ENCODE results near the gene GNMT.

GNMT gene

GRCh38 chr6:42960243-42961019 is at the start of gene GNMT:
Gene GNMT, plus strand, starts transcription at chr6:42960754. Its CDS starts 14 bp downstream, at chr6:42960768.
- DNase-seq (ENCODE audit: low read depth): peak; percentile 27

DNA sequence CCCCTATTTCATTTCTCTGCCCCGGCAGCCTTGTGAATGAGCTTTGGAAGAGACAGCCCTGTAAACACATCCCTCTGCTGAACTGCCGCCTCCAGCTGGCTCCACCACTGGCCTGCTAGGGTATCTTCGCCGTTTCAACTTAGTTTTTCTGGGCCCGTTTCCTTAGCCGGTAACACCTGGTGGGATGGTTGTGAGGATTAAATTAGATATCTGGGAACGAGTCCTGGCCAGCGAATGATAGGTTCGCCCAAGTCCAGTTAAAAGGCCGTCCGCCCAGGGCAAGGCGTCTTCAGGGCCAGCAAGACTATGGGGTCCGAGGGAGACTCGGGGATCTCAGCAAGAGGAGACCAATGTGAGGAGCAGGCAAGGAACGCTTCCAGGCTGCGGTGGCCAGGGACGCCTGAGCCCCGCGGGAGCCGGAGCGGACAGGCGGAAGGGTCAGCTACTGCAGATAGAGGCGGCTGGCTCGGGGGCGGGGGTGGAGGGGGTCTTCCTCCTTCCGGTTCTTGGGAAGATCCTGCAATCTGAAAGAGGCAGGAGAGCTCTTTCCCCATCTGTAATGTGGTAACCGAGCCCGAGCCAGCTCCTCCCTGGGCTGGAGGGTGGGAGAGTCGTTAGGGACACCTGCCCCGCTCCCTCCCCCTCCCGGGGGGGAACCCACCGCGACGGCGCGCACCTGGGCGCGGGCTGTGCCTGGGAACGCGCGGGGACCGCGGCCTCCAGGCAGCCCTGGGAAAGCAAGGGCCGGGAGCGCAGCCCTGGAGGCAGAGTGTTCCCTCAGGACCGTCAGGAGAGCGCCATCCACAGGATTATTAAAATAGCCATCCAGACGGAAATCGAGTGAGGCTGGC is 49.2 kb upstream of the GNMT start:
- DNase-seq (ENCODE audit: low read depth): no peak

DNA sequence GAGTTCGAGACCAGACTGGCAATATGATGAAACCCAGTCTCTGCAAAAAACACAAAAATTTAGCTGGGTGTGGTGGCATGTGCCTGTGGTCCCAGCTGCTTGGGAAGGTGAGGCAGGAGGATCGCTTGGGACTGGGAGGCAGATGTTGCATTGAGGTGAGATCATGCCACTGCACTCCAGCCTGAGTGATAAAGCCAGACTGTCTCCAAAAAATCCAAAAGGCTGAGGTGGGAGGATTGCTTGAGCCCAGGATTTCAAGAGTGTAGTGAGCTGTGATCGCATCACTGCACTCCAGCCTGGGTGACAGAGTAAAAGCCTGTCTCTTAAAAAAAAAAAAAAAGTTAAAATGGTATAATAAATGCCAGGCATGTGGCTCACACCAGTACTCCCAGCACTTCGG is 46.0 kb upstream of the GNMT start:
- DNase-seq (ENCODE audit: low read depth): no peak

GRCh38 chr6:42915732-42916131 is 44.8 kb upstream of the GNMT start, which contains the start of gene PTCRA:
Gene PTCRA, plus strand, starts transcription at chr6:42916053. Its CDS starts 17 bp downstream, at chr6:42916070.
- no peak for DNase-seq (ENCODE audit: low read depth)

DNA sequence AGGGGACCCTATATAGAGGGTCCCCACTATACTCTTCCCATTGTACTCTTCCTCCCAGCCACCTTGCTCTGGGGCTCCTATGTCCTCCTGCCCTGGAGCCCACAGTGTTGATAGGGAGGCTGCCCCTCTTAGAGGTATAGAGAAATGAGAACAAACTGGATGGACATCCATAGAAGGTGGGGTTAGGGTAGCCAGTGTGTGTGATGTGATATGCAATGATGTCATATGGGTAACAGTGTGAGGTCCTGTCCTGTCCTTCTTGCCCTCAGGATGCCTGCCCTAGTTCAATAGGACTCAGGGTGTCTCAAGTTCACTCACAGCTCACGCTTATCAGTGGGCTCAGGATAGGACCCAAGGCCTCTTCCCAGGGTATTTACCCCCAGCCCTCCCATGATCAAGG is 44.3 kb upstream of the GNMT start:
- DNase-seq (ENCODE audit: low read depth): no peak

- DNase-seq (ENCODE audit: low read depth): no peak
Observed at GRCh38 chr6:42921801-42922200, 38.8 kb upstream of the GNMT start.

- no peak for DNase-seq (ENCODE audit: low read depth)
Observed at GRCh38 chr6:42923666-42924065, 36.9 kb upstream of the GNMT start.

DNA sequence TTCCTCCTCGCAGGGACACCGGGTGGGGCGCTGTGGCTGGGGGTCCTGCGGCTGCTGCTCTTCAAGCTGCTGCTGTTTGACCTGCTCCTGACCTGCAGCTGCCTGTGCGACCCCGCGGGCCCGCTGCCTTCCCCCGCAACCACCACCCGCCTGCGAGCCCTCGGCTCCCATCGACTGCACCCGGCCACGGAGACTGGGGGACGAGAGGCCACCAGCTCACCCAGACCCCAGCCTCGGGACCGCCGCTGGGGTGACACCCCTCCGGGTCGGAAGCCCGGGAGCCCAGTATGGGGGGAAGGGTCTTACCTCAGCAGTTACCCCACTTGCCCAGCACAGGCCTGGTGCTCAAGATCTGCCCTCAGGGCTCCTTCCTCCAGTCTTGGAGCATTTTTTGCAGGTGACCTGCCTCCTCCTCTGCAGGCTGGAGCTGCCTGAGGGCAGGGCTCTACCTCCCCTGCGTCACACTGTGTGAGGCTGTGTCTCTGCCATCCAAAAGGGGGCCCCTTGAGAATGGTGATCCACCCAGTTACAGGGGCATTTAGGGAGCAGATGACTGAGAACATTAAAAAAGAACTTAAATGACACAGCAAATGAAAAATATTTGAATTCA is 35.2 kb upstream of the GNMT start:
- DNase-seq (ENCODE audit: low read depth): no peak

DNA sequence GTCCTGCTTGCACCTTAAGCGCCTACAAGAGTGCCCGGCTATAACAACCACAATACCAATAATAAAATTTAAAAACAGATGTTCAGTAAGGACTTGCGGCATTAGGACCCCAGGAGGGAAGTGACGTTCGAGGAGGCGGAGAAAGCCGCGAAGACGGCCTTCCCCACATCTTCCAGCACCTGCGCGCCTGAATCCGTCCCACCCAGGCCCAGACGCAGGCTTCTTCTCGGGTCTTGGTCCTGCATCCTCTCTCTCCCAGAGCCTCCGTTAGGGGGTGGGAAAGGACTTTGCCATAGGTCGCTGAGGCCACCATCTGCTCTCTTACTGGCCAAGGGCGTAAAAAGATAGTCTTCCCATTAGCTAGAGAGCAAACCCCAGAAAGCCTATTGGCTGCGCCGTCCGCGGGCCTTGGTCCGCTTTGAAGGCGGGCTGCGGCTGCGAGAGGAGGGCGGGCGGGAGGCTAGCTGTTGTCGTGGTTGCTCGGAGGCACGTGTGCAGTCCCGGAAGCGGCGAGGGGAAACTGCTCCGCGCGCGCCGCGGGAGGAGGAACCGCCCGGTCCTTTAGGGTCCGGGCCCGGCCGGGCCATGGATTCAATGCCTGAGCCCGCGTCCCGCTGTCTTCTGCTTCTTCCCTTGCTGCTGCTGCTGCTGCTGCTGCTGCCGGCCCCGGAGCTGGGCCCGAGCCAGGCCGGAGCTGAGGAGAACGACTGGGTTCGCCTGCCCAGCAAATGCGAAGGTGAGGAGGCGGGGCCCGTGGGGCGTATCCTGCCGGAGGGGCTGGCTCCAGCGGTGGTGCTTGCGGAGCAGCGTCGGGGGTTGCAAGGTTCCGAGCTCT is 31.4 kb upstream of the GNMT start, which contains the start of gene CNPY3:
Gene CNPY3, plus strand, starts transcription at position 495 of the 835 bp plus-strand sequence. Its CDS starts 91 bp downstream, at position 586.
- DNase-seq (ENCODE audit: low read depth): peak; percentile 85

DNA sequence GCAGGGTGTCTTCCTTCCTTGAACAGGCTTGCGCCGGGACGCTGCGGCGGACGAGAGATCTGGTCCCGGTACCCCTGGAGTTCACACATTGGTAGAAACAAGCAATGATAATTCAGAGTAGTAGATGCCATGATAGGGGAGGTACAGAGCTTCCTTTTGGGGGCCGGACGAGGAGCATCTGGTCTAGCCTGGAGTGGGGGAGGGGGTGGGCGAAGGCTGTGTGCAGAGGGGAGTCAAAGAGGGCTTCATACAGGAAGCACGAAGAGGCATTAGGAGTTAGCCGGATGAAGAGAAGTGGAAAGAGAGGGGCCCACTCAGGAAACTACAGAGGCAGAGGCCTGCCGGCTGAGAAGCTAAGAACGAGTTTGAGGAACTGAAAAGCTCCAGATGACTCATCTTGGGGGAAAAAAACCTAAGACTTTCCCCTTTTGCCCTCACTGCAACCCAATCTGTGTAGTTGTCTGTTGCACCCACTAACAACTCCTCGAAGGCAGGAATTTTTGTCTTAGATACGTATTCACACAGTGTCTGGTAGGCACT is 30.7 kb upstream of the GNMT start:
- peak; percentile 29 for DNase-seq (ENCODE audit: low read depth)

DNA sequence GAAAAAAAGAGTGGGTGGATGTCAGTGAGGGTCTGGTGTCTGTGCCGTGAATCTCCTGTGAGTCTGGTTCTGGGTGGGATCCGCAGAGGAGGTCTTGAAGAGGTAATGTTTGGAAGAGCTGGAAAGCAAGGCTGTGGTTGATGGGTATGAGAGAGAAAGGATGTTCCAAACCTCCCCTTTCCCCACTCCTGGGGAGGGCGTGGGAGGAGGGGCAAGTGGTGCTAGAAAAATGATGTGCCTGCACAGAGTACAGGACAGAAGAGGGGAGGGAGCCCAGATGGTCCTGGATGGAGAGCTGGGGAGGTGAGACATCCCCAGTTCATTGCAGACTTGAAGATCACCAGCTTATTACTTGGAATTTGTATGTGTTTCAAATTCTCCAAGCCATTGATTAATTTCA is 28.1 kb upstream of the GNMT start:
- no peak for DNase-seq (ENCODE audit: low read depth)

GRCh38 chr6:42933205-42933604 is 27.3 kb upstream of the GNMT start:
- no peak for DNase-seq (ENCODE audit: low read depth)

DNA sequence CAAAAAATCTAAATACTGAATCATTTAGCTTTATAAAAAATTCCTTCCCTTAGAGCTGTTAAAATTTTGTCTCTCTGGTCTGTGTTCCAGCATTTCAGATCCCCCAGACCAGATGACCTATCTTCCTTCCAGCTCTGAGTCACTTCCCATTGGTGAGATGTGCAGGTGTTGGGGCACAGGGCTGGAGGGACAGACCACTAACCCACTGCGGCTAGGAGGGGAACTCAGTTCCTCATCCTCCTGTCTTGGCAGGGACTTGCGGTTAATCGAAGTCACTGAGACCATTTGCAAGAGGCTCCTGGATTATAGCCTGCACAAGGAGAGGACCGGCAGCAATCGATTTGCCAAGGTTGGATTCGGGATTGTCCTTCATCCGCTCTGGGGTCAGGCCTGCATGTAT is 25.2 kb upstream of the GNMT start:
- DNase-seq (ENCODE audit: low read depth): no peak

DNA sequence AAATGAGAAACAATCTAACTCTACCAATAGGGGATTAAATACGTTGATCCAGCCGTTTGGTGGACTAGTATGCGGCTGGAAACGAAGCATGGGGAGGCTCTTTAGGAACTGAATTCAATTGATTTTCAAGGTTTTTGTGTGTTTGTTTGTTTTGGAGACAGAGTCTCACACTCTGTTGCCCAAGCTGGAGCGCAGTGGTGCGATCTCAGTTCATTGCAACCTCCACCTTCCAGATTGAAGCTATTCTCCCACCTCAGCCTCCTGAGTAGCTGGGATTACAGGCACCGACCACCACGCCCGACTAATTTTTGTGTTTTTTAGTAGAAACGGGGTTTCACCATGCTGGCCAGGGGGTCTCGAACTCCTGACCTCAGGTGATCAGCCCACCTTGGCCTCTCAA is 24.2 kb upstream of the GNMT start:
- DNase-seq (ENCODE audit: low read depth): no peak

DNA sequence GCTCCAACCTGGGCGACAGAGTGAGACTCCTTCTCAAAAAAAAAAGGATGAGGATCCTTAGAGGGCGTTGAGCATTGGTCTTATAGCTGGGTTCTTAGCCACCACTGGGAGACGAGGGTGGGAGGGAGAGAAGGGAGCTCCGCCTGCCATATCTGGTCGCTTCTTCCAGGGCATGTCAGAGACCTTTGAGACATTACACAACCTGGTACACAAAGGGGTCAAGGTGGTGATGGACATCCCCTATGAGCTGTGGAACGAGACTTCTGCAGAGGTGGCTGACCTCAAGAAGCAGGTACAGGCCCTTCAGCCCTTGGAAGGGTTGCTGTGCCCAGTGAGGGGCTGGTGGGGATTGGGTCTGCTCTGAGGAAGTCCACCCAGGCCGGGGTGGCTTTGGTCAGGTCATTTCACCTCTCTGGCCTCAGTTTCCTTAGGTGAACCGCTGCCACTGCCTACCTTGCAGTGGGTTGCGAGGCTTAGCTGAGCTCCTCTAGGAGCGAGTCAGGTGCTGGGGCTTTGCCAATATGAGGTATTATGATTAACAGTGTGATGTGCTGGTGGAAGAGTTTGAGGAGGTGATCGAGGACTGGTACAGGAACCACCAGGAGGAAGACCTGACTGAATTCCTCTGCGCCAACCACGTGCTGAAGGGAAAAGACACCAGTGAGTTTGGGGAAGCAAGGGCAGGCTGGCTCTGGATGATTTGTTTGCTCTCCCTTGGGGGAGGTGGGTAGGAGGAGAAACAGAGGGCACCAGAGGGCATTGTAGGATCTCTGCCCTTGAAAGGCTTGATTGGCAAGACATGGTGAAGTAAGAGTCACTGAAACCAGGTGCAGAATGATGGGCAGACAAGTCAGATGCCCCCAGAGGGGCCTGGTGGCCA is 22.8 kb upstream of the GNMT start:
- DNase-seq (ENCODE audit: low read depth): no peak

GRCh38 chr6:42938428-42938796 is 22.1 kb upstream of the GNMT start:
- no peak for DNase-seq (ENCODE audit: low read depth)

GRCh38 chr6:42938987-42939809 is 21.4 kb upstream of the GNMT start:
- no peak for DNase-seq (ENCODE audit: low read depth)

DNA sequence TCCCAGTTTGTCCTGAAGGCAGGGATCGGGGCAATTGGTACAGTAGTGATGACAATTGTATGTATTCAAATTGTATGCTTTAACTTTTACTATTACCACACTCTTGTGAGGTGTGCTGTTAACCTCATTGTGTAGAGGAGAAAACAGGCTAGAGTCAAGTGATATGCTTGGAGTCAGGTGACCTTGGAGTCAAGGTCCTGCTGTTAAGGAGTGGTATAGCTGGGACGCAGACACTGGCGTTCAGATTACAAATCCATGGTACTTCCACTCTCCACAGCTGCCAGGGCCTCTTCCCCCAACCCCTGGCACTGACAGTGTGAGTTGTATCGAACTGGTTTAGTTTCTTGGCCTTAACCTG is 20.8 kb upstream of the GNMT start:
- DNase-seq (ENCODE audit: low read depth): no peak

GRCh38 chr6:42940493-42941045 is 20.0 kb upstream of the GNMT start:
- DNase-seq (ENCODE audit: low read depth): no peak
